ENCODE results near the gene GABRR1.

GABRR1 gene

GRCh38 chr6:89250239-89250638, 33.1 kb upstream of the GABRR1 start:
- H3K9me3 ChIP-seq (ENCODE audit: severe bottlenecking), result no peaks in the 10 kb centered on the region
- H3K27ac ChIP-seq, result no peak overlapping the region
- no peak for DNase-seq
- no peaks in the 10 kb centered on the region for H3K36me3 ChIP-seq
- no peaks in the 10 kb centered on the region for H3K27me3 ChIP-seq (ENCODE audit: insufficient read depth, low read depth, severe bottlenecking)
- no peak overlapping the region for H3K4me3 ChIP-seq (ENCODE audit: low read depth, low read length)
- no peak for TF ChIP-seq CTCF (IDR thresholded peaks at IDR 0.05; ENCODE audit: low read depth, low read length)

GRCh38 chr6:89244241-89244985, 27.3 kb upstream of the GABRR1 start:
- Histone ChIP-seq H3K36me3 (no peaks in the 10 kb centered on the region), H3K27me3 (ENCODE audit: insufficient read depth, low read depth, severe bottlenecking) (no peaks in the 10 kb centered on the region), H3K4me3 (ENCODE audit: low read depth, low read length) (no peak overlapping the region), H3K27ac (no peak overlapping the region), H3K9me3 (ENCODE audit: severe bottlenecking) (no peaks in the 10 kb centered on the region)
- no peak for TF ChIP-seq CTCF (IDR thresholded peaks at IDR 0.05; ENCODE audit: low read depth, low read length)
- DNase-seq, result no peak

GRCh38 chr6:89243331-89243629, 26.1 kb upstream of the GABRR1 start:
- DNase-seq, result no peak
- Histone ChIP-seq H3K36me3 (no peaks in the 10 kb centered on the region), H3K27ac (no peak overlapping the region), H3K27me3 (ENCODE audit: insufficient read depth, low read depth, severe bottlenecking) (no peaks in the 10 kb centered on the region), H3K4me3 (ENCODE audit: low read depth, low read length) (no peak overlapping the region), H3K9me3 (ENCODE audit: severe bottlenecking) (no peaks in the 10 kb centered on the region)
- TF ChIP-seq CTCF (IDR thresholded peaks at IDR 0.05; ENCODE audit: low read depth, low read length), result no peak

GRCh38 chr6:89242574-89243330, 25.6 kb upstream of the GABRR1 start:
- TF ChIP-seq CTCF (IDR thresholded peaks at IDR 0.05; ENCODE audit: low read depth, low read length), result peak; percentile 44
- Histone ChIP-seq H3K27ac (no peak overlapping the region), H3K9me3 (ENCODE audit: severe bottlenecking) (no peaks in the 10 kb centered on the region), H3K4me3 (ENCODE audit: low read depth, low read length) (no peak overlapping the region), H3K36me3 (no peaks in the 10 kb centered on the region), H3K27me3 (ENCODE audit: insufficient read depth, low read depth, severe bottlenecking) (no peaks in the 10 kb centered on the region)
- DNase-seq, result peak; percentile 21

- Histone ChIP-seq H3K4me3 (ENCODE audit: low read depth, low read length) (no peak overlapping the region), H3K9me3 (ENCODE audit: severe bottlenecking) (no peaks in the 10 kb centered on the region), H3K27ac (no peak overlapping the region), H3K36me3 (no peaks in the 10 kb centered on the region), H3K27me3 (ENCODE audit: insufficient read depth, low read depth, severe bottlenecking) (no peaks in the 10 kb centered on the region)
- TF ChIP-seq CTCF (IDR thresholded peaks at IDR 0.05; ENCODE audit: low read depth, low read length), result 0 out of 2 replicates have a peak, but pooled peaks have one; percentile 23
- no peak for DNase-seq
These were observed 22.2 kb upstream of the GABRR1 start for GRCh38 chr6:89239338-89239737.
